IPS-NIHi7 (cell line): Measurements from ENCODE around the gene SMIM44.

Source experiments
- DNase-seq: peaks from one replicate; pipeline ENCODE4 v3.0.0; 2012; ENCODE audit warnings: mixed read lengths; ENCODE audit errors: extremely low spot score

Gene SMIM44

GRCh38 chr19:3441089-3441985 lies 41.9 kb downstream of the SMIM44 start:
- no peak for DNase-seq

GRCh38 chr19:3440082-3440481 lies 43.2 kb downstream of the SMIM44 start:
- peak; percentile 83 for DNase-seq

- DNase-seq, result peak; percentile 99
Measured at GRCh38 chr19:3434630-3435553, 48.3 kb downstream of the SMIM44 start.

- no peak for DNase-seq
Measured at GRCh38 chr19:3433805-3434540, 49.3 kb downstream of the SMIM44 start.

GRCh38 chr19:3433313-3433712 lies 49.9 kb downstream of the SMIM44 start:
- no peak for DNase-seq
